Activated naive CD8-positive, alpha-beta T cell treated with anti-CD3 and anti-CD28 coated beads, Interleukin-2, amount 50 U/mL, for 16 hours (primary cell): ENCODE results near the gene PEPD.

Source experiments
- DNase-seq: peaks from one replicate; pipeline ENCODE4 v3.0.0-alpha.2; 2020; ENCODE audit warnings: low read depth, low spot score

PEPD gene

GRCh38 chr19:33440241-33440640, 81.3 kb downstream of the PEPD start:
- DNase-seq: no peak

- DNase-seq: no peak
Measured at GRCh38 chr19:33438987-33439781, 82.4 kb downstream of the PEPD start.

- DNase-seq: no peak
Measured at GRCh38 chr19:33437821-33438671, 83.5 kb downstream of the PEPD start.

- no peak for DNase-seq
Measured at GRCh38 chr19:33437393-33437820, 84.2 kb downstream of the PEPD start.

- DNase-seq: no peak
Measured at GRCh38 chr19:33436360-33437345, 84.9 kb downstream of the PEPD start.

- DNase-seq: no peak
Measured at GRCh38 chr19:33435706-33436359, 85.8 kb downstream of the PEPD start.

GRCh38 chr19:33434886-33435705, 86.5 kb downstream of the PEPD start:
- DNase-seq: no peak

GRCh38 chr19:33434069-33434885, 87.3 kb downstream of the PEPD start:
- no peak for DNase-seq

GRCh38 chr19:33432446-33433170, 89.0 kb downstream of the PEPD start:
- DNase-seq: no peak

- no peak for DNase-seq
Measured at GRCh38 chr19:33432015-33432414, 89.6 kb downstream of the PEPD start.

GRCh38 chr19:33430674-33431277, 90.8 kb downstream of the PEPD start:
- peak; percentile 17 for DNase-seq

GRCh38 chr19:33429891-33430673, 91.5 kb downstream of the PEPD start:
- no peak for DNase-seq

- DNase-seq: no peak
Measured at GRCh38 chr19:33428627-33429125, 92.9 kb downstream of the PEPD start.

- DNase-seq: no peak
Measured at GRCh38 chr19:33427801-33428626, 93.6 kb downstream of the PEPD start.

- DNase-seq: no peak
Measured at GRCh38 chr19:33426621-33427361, 94.8 kb downstream of the PEPD start.

GRCh38 chr19:33424181-33424580, 97.4 kb downstream of the PEPD start:
- DNase-seq: no peak
